GM12872 (cell line): ENCODE results near the gene CACTIN.

ENCODE experiments used
- TF ChIP-seq, protein P1 (sequence below): IDR thresholded peaks from 3 replicates; pipeline ENCODE4 v1.5.1; 2011; ENCODE audit warnings: low read depth, mild to moderate bottlenecking, low read length, moderate library complexity; ENCODE audit not compliant: insufficient read depth

Gene CACTIN

DNA sequence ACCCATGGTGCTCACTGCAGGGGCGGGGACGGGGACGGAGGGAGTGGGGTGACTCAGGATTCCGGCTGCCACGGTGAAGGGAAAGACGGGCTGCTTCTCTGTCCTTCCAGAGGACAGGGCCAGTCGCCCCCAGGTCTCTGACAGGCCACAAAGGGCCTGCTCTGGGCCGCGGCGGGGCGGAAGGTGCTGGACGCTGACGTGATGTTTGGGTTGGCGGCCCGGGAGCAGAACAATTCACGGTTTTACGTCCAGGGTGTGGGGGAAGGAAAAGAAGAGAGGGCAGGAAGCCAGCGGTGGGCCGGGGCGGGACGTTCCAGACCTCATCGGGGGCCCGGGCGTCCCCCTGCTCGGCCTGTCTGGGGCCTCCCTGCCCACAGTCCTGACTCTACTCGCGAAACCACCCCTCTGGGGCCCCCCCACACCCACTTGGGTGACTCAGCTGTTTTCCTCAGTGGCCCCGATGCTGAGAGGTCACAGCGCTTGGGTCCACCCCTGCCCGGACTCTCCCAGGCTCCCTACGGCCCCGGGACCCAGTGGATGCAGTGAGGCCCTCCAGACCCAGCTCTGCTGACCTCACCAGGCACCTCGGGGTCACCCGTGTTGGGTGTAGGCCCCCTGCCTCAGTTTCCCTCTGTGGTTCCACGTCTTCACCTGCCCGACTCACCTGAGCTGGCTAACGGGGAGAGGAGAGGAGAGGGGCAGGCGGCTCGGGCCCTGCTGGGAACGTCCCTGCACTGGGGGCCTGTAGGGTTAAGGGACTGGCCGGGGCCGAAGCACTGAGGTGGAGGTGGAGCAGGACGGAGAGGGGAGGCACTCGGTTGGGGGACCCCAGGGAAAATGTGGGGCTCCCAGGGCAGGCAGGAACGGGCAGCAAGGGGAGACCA is 44.4 kb upstream of the CACTIN start:
- TF ChIP-seq, protein P1, sequence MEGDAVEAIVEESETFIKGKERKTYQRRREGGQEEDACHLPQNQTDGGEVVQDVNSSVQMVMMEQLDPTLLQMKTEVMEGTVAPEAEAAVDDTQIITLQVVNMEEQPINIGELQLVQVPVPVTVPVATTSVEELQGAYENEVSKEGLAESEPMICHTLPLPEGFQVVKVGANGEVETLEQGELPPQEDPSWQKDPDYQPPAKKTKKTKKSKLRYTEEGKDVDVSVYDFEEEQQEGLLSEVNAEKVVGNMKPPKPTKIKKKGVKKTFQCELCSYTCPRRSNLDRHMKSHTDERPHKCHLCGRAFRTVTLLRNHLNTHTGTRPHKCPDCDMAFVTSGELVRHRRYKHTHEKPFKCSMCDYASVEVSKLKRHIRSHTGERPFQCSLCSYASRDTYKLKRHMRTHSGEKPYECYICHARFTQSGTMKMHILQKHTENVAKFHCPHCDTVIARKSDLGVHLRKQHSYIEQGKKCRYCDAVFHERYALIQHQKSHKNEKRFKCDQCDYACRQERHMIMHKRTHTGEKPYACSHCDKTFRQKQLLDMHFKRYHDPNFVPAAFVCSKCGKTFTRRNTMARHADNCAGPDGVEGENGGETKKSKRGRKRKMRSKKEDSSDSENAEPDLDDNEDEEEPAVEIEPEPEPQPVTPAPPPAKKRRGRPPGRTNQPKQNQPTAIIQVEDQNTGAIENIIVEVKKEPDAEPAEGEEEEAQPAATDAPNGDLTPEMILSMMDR, result no peak

DNA sequence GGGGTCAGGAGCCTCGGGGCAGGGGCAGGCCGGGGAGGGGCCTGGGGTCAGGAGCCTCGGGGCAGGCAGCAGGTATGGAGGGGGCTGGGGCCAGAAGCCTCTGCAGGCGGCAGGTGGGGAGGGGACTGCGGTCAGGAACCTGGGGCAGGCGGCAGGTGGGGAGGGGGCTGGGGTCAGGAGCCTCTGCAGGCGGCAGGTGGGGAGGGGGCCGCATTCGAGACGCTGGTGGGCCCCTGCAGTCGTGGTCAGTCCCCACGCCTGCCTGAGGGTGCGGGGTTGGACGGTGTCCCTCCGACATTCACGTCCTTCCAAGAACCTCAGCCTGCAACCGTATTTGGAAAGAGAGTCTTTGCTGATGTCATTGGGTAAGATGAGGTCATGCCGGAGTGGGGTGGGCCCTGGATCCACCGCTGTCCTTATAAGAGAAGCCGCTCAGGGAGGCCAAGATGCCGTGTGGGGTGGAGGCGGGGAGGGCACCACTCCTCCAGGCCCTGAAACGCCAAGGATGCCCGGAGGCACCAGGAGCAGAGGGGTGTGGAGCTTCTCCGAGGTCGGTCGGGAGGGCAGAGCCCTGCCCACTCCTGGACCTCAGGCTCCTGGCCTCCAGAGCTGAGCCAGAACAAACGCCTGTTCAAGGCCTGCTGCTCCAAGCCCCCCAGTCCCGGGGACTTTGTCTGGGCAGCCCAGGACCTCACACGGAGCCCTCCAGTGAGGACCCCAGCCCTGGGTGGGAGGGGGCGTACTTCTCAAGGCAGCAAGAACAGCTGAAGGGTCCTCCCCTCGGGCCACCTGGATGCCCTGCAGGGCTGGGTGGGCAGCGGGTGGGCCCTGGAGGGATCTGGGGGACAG is 43.6 kb upstream of the CACTIN start:
- TF ChIP-seq, protein P1, result no peak

DNA sequence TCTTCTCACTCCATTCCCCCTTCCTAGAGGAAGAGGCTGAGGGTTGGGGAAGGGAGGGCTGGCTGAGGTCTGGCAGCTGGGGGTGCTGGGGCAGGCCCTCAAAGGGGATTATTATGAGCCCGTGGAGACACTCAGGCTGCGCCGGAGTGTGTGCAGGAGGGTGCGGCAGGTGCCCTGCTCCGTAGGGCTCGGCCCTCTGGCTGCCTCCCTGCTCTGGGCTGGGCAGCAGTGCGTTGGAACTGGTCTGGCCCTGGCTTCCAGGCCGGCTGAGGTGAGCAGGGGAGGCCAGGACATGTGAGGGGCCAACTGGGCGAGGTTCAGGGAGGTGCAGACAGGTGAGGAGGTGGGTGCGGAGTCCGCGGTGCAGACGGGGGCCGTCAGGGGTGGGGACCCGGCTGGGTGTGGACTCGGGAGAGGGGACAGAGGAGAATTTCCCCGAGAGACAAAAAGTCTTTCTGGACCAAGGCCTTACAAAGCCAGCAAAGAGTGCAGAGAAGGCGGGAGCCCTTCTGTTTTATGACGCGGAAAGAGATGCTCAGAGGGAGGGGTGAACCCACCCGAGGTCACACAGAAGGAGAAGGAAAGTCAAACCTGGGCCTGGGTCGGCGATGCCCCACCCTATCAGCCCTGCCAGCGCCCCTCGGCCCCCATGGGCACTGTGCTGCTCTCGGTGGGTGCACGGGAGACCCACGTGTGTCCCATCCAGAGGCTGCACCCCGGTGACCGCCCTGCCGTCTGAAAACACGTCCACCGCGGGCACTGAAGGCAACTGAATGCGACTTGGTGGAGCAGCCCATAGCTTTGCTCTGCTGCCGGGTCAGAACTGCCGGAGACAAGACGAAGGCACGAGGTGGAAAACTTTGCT is 42.7 kb upstream of the CACTIN start:
- TF ChIP-seq, protein P1, result no peak

DNA sequence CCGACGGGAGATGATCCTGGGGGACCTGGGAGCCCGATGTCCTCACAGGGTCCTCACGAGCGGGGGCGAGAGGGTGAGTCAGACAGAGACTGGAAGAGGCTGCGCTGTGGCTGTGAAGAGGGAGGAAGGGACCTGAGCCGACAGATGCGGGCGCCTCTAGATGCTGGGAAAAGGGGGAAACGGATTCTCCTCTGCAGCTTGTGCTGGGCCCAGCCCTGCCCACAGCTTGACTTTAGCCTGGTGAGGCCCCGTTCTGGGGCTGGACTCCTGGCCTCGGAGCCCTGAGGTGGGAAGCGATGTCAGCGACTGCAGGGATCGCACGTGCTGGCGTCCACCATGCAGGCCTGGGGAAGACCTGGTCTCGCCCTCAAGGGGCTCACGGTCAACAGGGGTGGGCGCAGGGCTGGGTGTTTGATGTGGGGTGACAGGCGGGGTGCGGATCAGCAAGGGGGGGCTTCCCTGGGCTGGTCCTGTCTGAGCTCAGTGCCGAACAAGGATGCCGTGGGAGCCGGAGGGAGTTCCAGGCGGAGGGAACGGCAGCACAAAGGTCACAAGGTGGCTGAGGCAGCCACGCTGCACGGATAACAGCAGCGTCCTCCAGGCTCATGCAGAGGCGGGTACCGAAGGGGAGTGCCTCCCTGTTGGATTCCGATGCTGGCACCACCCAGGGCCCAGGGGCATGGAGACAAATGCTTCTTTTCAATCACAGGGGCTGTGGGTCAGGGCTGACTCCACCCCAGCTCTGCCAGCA is 41.9 kb upstream of the CACTIN start:
- TF ChIP-seq, protein P1, result no peak

DNA sequence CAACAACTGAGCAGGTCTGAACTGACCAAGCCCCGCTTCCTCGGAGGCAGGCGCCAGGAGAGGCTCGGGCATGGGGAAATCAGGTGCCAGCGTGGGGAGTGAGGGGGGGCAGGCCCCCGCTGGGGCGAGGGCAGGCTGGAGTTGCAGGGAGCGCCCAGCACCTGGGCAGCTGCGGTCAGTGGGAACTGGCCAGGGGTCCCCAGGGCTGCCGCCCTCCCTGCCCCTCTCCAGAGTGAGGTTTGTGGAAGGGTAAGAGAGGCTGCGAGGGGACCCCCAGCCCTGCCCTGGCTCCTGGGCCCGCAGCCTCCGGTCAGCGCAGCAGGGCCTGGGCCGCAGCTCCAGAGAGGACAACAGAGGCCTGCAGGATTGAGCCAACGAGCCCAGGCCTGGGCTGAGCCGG is 41.2 kb upstream of the CACTIN start:
- TF ChIP-seq, protein P1, result no peak

DNA sequence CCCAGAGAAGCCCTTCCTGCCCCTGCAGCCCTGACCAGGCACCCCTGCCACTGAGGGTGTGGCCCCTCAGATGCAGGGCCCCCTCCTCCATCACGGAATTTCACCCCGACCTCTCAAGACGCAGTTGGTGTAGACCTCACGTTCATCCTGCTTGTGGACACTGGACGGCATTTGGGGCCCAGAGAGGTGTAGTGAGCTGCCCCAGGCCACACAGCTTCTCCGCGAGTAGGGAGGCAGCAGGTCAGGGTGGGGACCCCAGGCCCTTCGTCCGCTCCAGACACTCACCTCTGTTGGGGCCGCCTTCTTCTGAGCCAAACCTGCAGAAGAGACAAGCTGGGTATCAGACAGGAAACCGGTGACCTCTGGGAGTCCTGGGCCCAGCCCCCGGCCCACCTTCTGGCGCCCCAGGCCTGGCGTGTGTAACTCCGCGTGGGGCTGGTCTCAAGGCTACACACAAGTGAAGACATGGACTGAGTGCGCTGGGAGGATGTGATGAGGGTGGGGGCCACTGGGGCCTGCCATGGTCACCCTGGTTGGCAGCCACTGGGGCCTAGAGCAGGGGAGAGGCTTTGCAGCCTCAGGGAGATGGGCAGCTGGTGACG is 40.5 kb upstream of the CACTIN start:
- TF ChIP-seq, protein P1, result no peak
